HepG2 (cell line): ENCODE results near the gene OR2W3. TPM values are rescaled to one million over a fixed set of nuclear protein-coding genes. Genes with fewer than 3 reads are reported as not detected.

Experiments used
- ATAC-seq: fragments of 200-7000 bp; cut with Tn5 transposase; 3 replicates; pipeline ENCODE4 v1.9.1; 2020; ENCODE audit warnings: mild to moderate bottlenecking, moderate library complexity
- BruUV-seq: library from RNA; stranded (reverse); fragments of 400-500 nt; replicated peaks from 2 replicates; lab custom pipeline; 2021; lab: Mats Ljungman, UMichigan
- CTCF ChIA-PET: fragments of 300-600 bp; formaldehyde crosslinking; extraction: SDS; loops from one replicate; lab custom pipeline; 2021; ENCODE audit warnings: low total read pairs, inconsistent platforms, low intra/inter-chr PET ratio; lab: Yijun Ruan, JAX
- POLR2A ChIA-PET: fragments of 350-600 bp; sonication (Branson Sonifier 250); formaldehyde crosslinking; loops from one replicate; lab custom pipeline; 2020; ENCODE audit warnings: antibody characterized with exemption, inconsistent platforms; lab: Yijun Ruan, JAX
- DNase-seq: peaks from one replicate; pipeline ENCODE4 v3.0.0-alpha.2; 2015; ENCODE audit warnings: low spot score
- FAIRE-seq: peaks from 3 replicates; lab custom pipeline; 2011; peaks lifted over from hg19 to GRCh38; lab: Jason Lieb, UNC
- H2AFZ ChIP-seq: one replicate; pipeline ENCODE4 v1.6.1; 2011; ENCODE audit warnings: low read length, inconsistent platforms
- H3K27ac ChIP-seq: fragments of 300-600 bp; 3 replicates; pipeline ENCODE4 v1.8.0; 2011; ENCODE audit warnings: mixed run types, mild to moderate bottlenecking, mixed read lengths, low read length, inconsistent platforms; ENCODE audit not compliant: insufficient read depth; ENCODE audit errors: extremely low read length
- H3K27me3 ChIP-seq, 2 experiments: fragments of 200-600 bp in 1 of 2; 2 replicates in 1 of 2; 3 replicates in 1 of 2; pipeline versions ENCODE4 v1.6.0 to v1.8.0; 2011; ENCODE audit warnings: low read length in 2 of 2, mild to moderate bottlenecking in 2 of 2, moderate library complexity in 2 of 2, inconsistent platforms in 1 of 2; ENCODE audit not compliant: insufficient read depth in 2 of 2, control insufficient read depth in 1 of 2
- H3K36me3 ChIP-seq, 2 experiments: fragments of 200-600 bp in 1 of 2; replicated peaks in 1 of 2; 2 replicates in 1 of 2; 3 replicates in 1 of 2; pipeline versions ENCODE4 v1.5.1 to v1.8.0; 2011; ENCODE audit warnings: low read length in 2 of 2, inconsistent platforms in 1 of 2; ENCODE audit not compliant: insufficient read depth in 2 of 2, control insufficient read depth in 1 of 2
- H3K4me1 ChIP-seq: 2 replicates; pipeline ENCODE4 v1.5.1; 2012; ENCODE audit warnings: low read length, inconsistent platforms; ENCODE audit not compliant: insufficient read depth
- H3K4me2 ChIP-seq: 2 replicates; pipeline ENCODE4 v1.6.0; 2011; ENCODE audit warnings: low read depth, low read length, inconsistent platforms
- H3K4me3 ChIP-seq, 3 experiments: fragments of 200-600 bp in 1 of 3; sonication (generic), shearing (Covaris generic) in 1 of 3; replicated peaks in 1 of 3; 2 replicates each; pipeline ENCODE4 v1.5.1; 2011 to 2016; ENCODE audit warnings: low read length in 3 of 3, inconsistent platforms in 2 of 3, low read depth in 2 of 3, mild to moderate bottlenecking in 2 of 3, control low read depth in 1 of 3, mixed read lengths in 1 of 3; ENCODE audit not compliant: insufficient read depth in 1 of 3
- H3K79me2 ChIP-seq: one replicate; pipeline ENCODE4 v1.6.1; 2011; ENCODE audit warnings: low read length, inconsistent platforms; ENCODE audit not compliant: insufficient read depth
- H3K9ac ChIP-seq: 2 replicates; pipeline ENCODE4 v1.6.0; 2011; ENCODE audit warnings: mild to moderate bottlenecking, low read depth, low read length, inconsistent platforms; ENCODE audit not compliant: insufficient read depth
- H3K9me3 ChIP-seq: 2 replicates; pipeline ENCODE4 v1.5.1; 2012; ENCODE audit warnings: mild to moderate bottlenecking, low read length
- H4K20me1 ChIP-seq: 2 replicates; pipeline ENCODE4 v1.6.0; 2011; ENCODE audit warnings: inconsistent platforms, mild to moderate bottlenecking, low read length, moderate library complexity; ENCODE audit not compliant: insufficient read depth
- BRCA1 ChIP-seq: sonication (generic); formaldehyde crosslinking; IDR thresholded peaks from 2 replicates; pipeline ENCODE4 v1.4.0; 2020; ENCODE audit warnings: missing genetic modification reagents
- GTF3A ChIP-seq: sonication (generic); formaldehyde crosslinking; conservative IDR thresholded peaks from 2 replicates; pipeline ENCODE4 v1.4.0; 2020; ENCODE audit warnings: mild to moderate bottlenecking, missing genetic modification reagents
- LBX2 ChIP-seq: sonication (generic); formaldehyde crosslinking; IDR thresholded peaks from 2 replicates; pipeline ENCODE4 v1.5.0; 2020; ENCODE audit warnings: missing genetic modification reagents, mild to moderate bottlenecking, borderline replicate concordance
- MXD3 ChIP-seq: IDR thresholded peaks from 2 replicates; pipeline ENCODE4 v1.6.1; 2016; ENCODE audit warnings: mild to moderate bottlenecking, missing biosample characterization, missing genetic modification reagents
- POGZ ChIP-seq: sonication (generic); formaldehyde crosslinking; IDR thresholded peaks from 2 replicates; pipeline ENCODE4 v1.4.0; 2020; ENCODE audit warnings: mild to moderate bottlenecking, missing genetic modification reagents
- SATB2 ChIP-seq: sonication (generic); formaldehyde crosslinking; IDR thresholded peaks from 2 replicates; pipeline ENCODE4 v1.5.0; 2020; ENCODE audit warnings: missing genetic modification reagents
- SNAPC5 ChIP-seq: sonication (generic); formaldehyde crosslinking; IDR thresholded peaks from 2 replicates; pipeline ENCODE4 v1.8.1; 2023; ENCODE audit warnings: mild to moderate bottlenecking, missing genetic modification reagents, borderline replicate concordance
- TOPORS ChIP-seq: sonication (generic); formaldehyde crosslinking; IDR thresholded peaks from 2 replicates; pipeline ENCODE4 v1.8.0; 2023; ENCODE audit warnings: mild to moderate bottlenecking, missing genetic modification reagents
- ZC3H13 ChIP-seq: sonication (generic); formaldehyde crosslinking; IDR thresholded peaks from 2 replicates; pipeline ENCODE4 v1.8.1; 2023; ENCODE audit warnings: mild to moderate bottlenecking, missing genetic modification reagents, moderate library complexity
- ZFP82 ChIP-seq: sonication (generic); formaldehyde crosslinking; IDR thresholded peaks from 2 replicates; pipeline ENCODE4 v1.5.1; 2020; ENCODE audit warnings: mild to moderate bottlenecking, missing genetic modification reagents, borderline replicate concordance
- ZNF253 ChIP-seq: sonication (generic); formaldehyde crosslinking; IDR thresholded peaks from 2 replicates; pipeline ENCODE4 v1.8.0; 2022; ENCODE audit warnings: mild to moderate bottlenecking, missing genetic modification reagents, borderline replicate concordance
- ZNF329 ChIP-seq: sonication (generic); formaldehyde crosslinking; IDR thresholded peaks from 2 replicates; pipeline ENCODE4 v1.9.0; 2021; ENCODE audit warnings: low read depth, mild to moderate bottlenecking, missing genetic modification reagents
- ZNF570 ChIP-seq: sonication (generic); formaldehyde crosslinking; IDR thresholded peaks from 2 replicates; pipeline ENCODE4 v1.4.0; 2020; ENCODE audit warnings: mild to moderate bottlenecking, missing genetic modification reagents, borderline replicate concordance
- ZNF674 ChIP-seq: sonication (generic); formaldehyde crosslinking; IDR thresholded peaks from 2 replicates; pipeline ENCODE4 v1.5.0; 2020; ENCODE audit warnings: low read depth, mild to moderate bottlenecking, missing genetic modification reagents
- ZNF691 ChIP-seq: sonication (generic); formaldehyde crosslinking; IDR thresholded peaks from 2 replicates; pipeline ENCODE4 v1.4.0; 2020; ENCODE audit warnings: missing genetic modification reagents, low read depth, mild to moderate bottlenecking, borderline replicate concordance
- ZNF709 ChIP-seq: sonication (generic); formaldehyde crosslinking; IDR thresholded peaks from 2 replicates; pipeline ENCODE4 v1.5.0; 2020; ENCODE audit warnings: mild to moderate bottlenecking, missing genetic modification reagents
- ZNF740 ChIP-seq: sonication (generic); formaldehyde crosslinking; IDR thresholded peaks from 2 replicates; pipeline ENCODE4 v1.4.0; 2020; ENCODE audit warnings: missing genetic modification reagents
- ZNF761 ChIP-seq: sonication (generic); formaldehyde crosslinking; conservative IDR thresholded peaks from 2 replicates; pipeline ENCODE4 v1.4.0; 2020; ENCODE audit warnings: mild to moderate bottlenecking, missing genetic modification reagents
- ZSCAN30 ChIP-seq: sonication (generic); formaldehyde crosslinking; IDR thresholded peaks from 2 replicates; pipeline ENCODE4 v1.5.0; 2020; ENCODE audit warnings: mild to moderate bottlenecking, missing genetic modification reagents
- WGBS: methylation state at CpG from one replicate; pipeline ENCODE4 v1.1.6; 2017; ENCODE audit warnings: low lambda C conversion rate; 5-methylcytosine and 5-hydroxymethylcytosine counted together
- in situ Hi-C: cut with HindIII; loops from 2 replicates; pipeline ENCODE4 v1.10.0; 2017; ENCODE audit warnings: low pct_unique_long_range_greater_than_20kb; ENCODE audit not compliant: extremely low pct_ligation_motif_present
- intact Hi-C: fragments of 100-400 bp; cut with micrococcal nuclease; formaldehyde crosslinking; loops from one replicate; pipeline ENCODE4 v1.10.0; 2022; ENCODE audit not compliant: unreplicated experiment
- polyA plus RNA-seq, 8 experiments: library from polyadenylated mRNA; depleted of rRNA in 3 of 8; stranded (reverse) in 7 of 8; unstranded in 1 of 8; fragments of >200 nt; fragmentation: Illumina TruSeq in 4 of 8; extraction: Trizol in 4 of 8; gene quantifications; 2 replicates each; pipeline versions ENCODE4 v1.2.1 to v1.2.3, GENCODE V29; 2011 to 2016; ENCODE audit warnings: low read depth in 4 of 8, missing spikeins in 1 of 8, mixed read lengths in 1 of 8; ENCODE audit not compliant: insufficient read depth in 1 of 8
- total RNA-seq, 5 experiments: library from RNA; depleted of rRNA; stranded (reverse); fragments of >200 nt; fragmentation: Illumina TruSeq; extraction: Trizol; gene quantifications; 2 replicates each; pipeline ENCODE4 v1.2.3, GENCODE V29; 2016; ENCODE audit warnings: low read depth in 1 of 5
- TF ChIP-seq, protein P1 (sequence below): sonication (generic); formaldehyde crosslinking; IDR thresholded peaks from 2 replicates; pipeline ENCODE4 v1.5.0; 2020; ENCODE audit warnings: mild to moderate bottlenecking, missing genetic modification reagents, borderline replicate concordance

OR2W3 gene
- total and polyA plus RNA-seq, 2 of the 13 experiments (the other 11 are each of a cell fraction or from before 2014, with no cell fraction given), result not detected

DNA sequence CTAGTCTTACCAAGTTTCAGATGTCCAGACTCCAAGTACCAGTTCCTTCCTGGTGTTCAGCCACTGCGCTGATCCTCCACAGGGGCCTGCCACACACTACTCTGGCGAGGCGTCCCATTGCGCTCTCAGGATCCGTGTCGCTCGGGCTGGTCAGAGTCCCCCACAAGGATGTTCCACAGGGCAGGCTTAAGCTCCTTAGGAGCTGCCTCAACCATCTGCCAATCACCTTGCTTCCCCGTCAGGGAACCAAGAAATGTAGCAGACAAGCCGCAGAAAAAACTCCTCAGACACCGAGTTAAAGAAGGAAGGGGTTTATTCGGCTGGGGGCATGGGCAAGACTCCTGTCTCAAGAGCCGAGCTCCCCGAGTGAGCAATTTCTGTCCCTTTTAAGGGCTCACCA is 9.8 kb downstream of the OR2W3 start:
- Histone ChIP-seq H2AFZ (no peak overlapping the region), H3K36me3 (no peaks in the 10 kb centered on the region), H3K9ac (no peak overlapping the region), H3K4me2 (no peak overlapping the region), H3K9me3 (peaks cover 17% of the 10 kb centered on the region; the same call in 1 of the 2 replicates), H3K4me1 (no peaks in the 10 kb centered on the region), H3K27ac (no peak overlapping the region), H3K79me2 (no peaks in the 10 kb centered on the region), H4K20me1 (no peaks in the 10 kb centered on the region), H3K27me3 (no peaks in the 10 kb centered on the region; a peak in 1 of 5 replicates), H3K4me3 (no peak overlapping the region)
- POLR2A ChIA-PET, result no interaction called here
- WGBS, result 59% methylated on average over 10 of the region's 13 CpGs
- BruUV-seq, result no TSS peak
- DNase-seq (no peak), FAIRE-seq (no peak), ATAC-seq (no peak)
- in situ Hi-C loops, result no loop called here
- CTCF ChIA-PET, result no interaction called here
- intact Hi-C loops, result no loop called here
- TF ChIP-seq TOPORS (CRISPR knock-in tag) (no peak), ZNF709 (CRISPR knock-in tag) (no peak), ZNF691 (no peak), GTF3A (CRISPR knock-in tag) (no peak), ZNF761 (no peak), POGZ (CRISPR knock-in tag) (no peak), SATB2 (CRISPR knock-in tag) (no peak), MXD3 (no peak), ZNF253 (no peak), ZNF570 (CRISPR knock-in tag) (no peak), SNAPC5 (CRISPR knock-in tag) (no peak), ZNF674 (CRISPR knock-in tag) (no peak), LBX2 (CRISPR knock-in tag) (no peak), ZC3H13 (CRISPR knock-in tag) (no peak), BRCA1 (no peak), ZNF740 (CRISPR knock-in tag) (no peak), ZSCAN30 (CRISPR knock-in tag) (no peak), ZFP82 (no peak), ZNF329 (CRISPR knock-in tag) (no peak)
- TF ChIP-seq, protein P1, sequence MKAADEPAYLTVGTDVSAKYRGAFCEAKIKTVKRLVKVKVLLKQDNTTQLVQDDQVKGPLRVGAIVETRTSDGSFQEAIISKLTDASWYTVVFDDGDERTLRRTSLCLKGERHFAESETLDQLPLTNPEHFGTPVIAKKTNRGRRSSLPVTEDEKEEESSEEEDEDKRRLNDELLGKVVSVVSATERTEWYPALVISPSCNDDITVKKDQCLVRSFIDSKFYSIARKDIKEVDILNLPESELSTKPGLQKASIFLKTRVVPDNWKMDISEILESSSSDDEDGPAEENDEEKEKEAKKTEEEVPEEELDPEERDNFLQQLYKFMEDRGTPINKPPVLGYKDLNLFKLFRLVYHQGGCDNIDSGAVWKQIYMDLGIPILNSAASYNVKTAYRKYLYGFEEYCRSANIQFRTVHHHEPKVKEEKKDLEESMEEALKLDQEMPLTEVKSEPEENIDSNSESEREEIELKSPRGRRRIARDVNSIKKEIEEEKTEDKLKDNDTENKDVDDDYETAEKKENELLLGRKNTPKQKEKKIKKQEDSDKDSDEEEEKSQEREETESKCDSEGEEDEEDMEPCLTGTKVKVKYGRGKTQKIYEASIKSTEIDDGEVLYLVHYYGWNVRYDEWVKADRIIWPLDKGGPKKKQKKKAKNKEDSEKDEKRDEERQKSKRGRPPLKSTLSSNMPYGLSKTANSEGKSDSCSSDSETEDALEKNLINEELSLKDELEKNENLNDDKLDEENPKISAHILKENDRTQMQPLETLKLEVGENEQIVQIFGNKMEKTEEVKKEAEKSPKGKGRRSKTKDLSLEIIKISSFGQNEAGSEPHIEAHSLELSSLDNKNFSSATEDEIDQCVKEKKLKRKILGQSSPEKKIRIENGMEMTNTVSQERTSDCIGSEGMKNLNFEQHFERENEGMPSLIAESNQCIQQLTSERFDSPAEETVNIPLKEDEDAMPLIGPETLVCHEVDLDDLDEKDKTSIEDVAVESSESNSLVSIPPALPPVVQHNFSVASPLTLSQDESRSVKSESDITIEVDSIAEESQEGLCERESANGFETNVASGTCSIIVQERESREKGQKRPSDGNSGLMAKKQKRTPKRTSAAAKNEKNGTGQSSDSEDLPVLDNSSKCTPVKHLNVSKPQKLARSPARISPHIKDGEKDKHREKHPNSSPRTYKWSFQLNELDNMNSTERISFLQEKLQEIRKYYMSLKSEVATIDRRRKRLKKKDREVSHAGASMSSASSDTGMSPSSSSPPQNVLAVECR (CRISPR knock-in tag), result no peak
